SU-DHL-6 (cell line): ENCODE measurements around the gene EN2.
A peak's percentile ranks its signal among the peaks of the same experiment; 100 is the strongest.

Experiments
- H2AFZ ChIP-seq: fragments of 200-600 bp; sonication (generic); 2 replicates; pipeline ENCODE4 v1.6.1; 2014; ENCODE audit warnings: low read depth, mild to moderate bottlenecking, moderate library complexity, mixed read lengths, antibody characterized with exemption, low read length; ENCODE audit not compliant: severe bottlenecking
- H3F3A ChIP-seq: fragments of 200-600 bp; shearing (Covaris generic); 2 replicates; pipeline ENCODE4 v1.6.0; 2016; ENCODE audit warnings: antibody characterized with exemption, mild to moderate bottlenecking; ENCODE audit not compliant: insufficient read depth
- H3K27ac ChIP-seq: fragments of 200-600 bp; sonication (generic); 2 replicates; pipeline ENCODE4 v1.5.1; 2016; ENCODE audit warnings: low read depth, mild to moderate bottlenecking, low read length, moderate library complexity, mixed read lengths
- H3K27me3 ChIP-seq: fragments of 200-600 bp; sonication (generic), shearing (Covaris generic); 2 replicates; pipeline ENCODE4 v1.6.0; 2014; ENCODE audit warnings: mild to moderate bottlenecking, low read length
- H3K36me3 ChIP-seq: fragments of 200-600 bp; sonication (generic); 2 replicates; pipeline ENCODE4 v1.6.1; 2014; ENCODE audit warnings: mild to moderate bottlenecking, low read length, mixed read lengths
- H3K4me2 ChIP-seq: fragments of 300-600, 200-600 bp; shearing (Covaris generic), sonication (generic); 2 replicates; pipeline ENCODE4 v1.6.0; 2014; ENCODE audit warnings: low read length, low read depth, mild to moderate bottlenecking; ENCODE audit not compliant: poor library complexity, severe bottlenecking
- H3K4me3 ChIP-seq: fragments of 200-600 bp; sonication (generic); 2 replicates; pipeline ENCODE4 v1.5.1; 2014; ENCODE audit warnings: antibody characterized with exemption, low read length, mild to moderate bottlenecking, mixed read lengths; ENCODE audit not compliant: insufficient read depth, poor library complexity, severe bottlenecking
- H3K79me2 ChIP-seq: fragments of 200-600 bp; sonication (generic); 2 replicates; pipeline ENCODE4 v1.6.1; 2014; ENCODE audit warnings: mild to moderate bottlenecking, low read length, moderate library complexity; ENCODE audit not compliant: insufficient read depth
- H3K9ac ChIP-seq: fragments of 200-600 bp; sonication (generic); 2 replicates; pipeline ENCODE4 v1.7.0; 2014; ENCODE audit warnings: mild to moderate bottlenecking, low read length
- H3K9me2 ChIP-seq: fragments of 200-600 bp; sonication (generic); replicated peaks from 2 replicates; pipeline ENCODE4 v1.6.1; 2014; ENCODE audit warnings: low read length; ENCODE audit not compliant: insufficient read depth
- H3K9me3 ChIP-seq: fragments of 200-600 bp; sonication (generic); 2 replicates; pipeline ENCODE4 v1.6.1; 2014; ENCODE audit warnings: low read length, mixed read lengths; ENCODE audit not compliant: insufficient read depth
- H4K20me1 ChIP-seq: fragments of 200-600 bp; sonication (generic); 2 replicates; pipeline ENCODE4 v1.6.1; 2014; ENCODE audit warnings: low read depth, mild to moderate bottlenecking, antibody characterized with exemption, low read length, moderate library complexity, mixed read lengths
- CTCF ChIP-seq: fragments of 200-600 bp; sonication (generic); IDR thresholded peaks from one replicate; pipeline ENCODE4 v1.5.1; 2017; ENCODE audit warnings: antibody characterized with exemption, mild to moderate bottlenecking, low read length, moderate library complexity; ENCODE audit not compliant: insufficient read depth, poor library complexity, severe bottlenecking
- EZH2phosphoT487 ChIP-seq: fragments of 200-600 bp; sonication (generic), shearing (Covaris generic); conservative IDR thresholded peaks from 2 replicates; pipeline ENCODE4 v1.6.1; 2018; ENCODE audit warnings: mild to moderate bottlenecking, antibody characterized with exemption, low read length, moderate library complexity, mixed read lengths

Gene EN2

GRCh38 chr7:155410431-155410830, 47.5 kb upstream of the EN2 start:
- H3K9me3 ChIP-seq = no peaks in the 10 kb centered on the region
- H3K27me3 ChIP-seq = no peaks in the 10 kb centered on the region
- no peak overlapping the region for H3K27ac ChIP-seq
- H3K4me3 ChIP-seq = no peak overlapping the region
- no peaks in the 10 kb centered on the region for H3K9me2 ChIP-seq
- no peaks in the 10 kb centered on the region for H3K36me3 ChIP-seq
- no peak overlapping the region for H2AFZ ChIP-seq
- no peak overlapping the region for H3K9ac ChIP-seq
- H4K20me1 ChIP-seq = no peaks in the 10 kb centered on the region
- H3F3A ChIP-seq = no peaks in the 10 kb centered on the region
- H3K79me2 ChIP-seq = no peaks in the 10 kb centered on the region
- no peak for TF ChIP-seq EZH2phosphoT487
- no peak for TF ChIP-seq CTCF
- no peak overlapping the region for H3K4me2 ChIP-seq

GRCh38 chr7:155411718-155412415, 46.1 kb upstream of the EN2 start:
- H3F3A ChIP-seq = no peaks in the 10 kb centered on the region
- H3K27ac ChIP-seq = no peak overlapping the region
- H3K79me2 ChIP-seq = no peaks in the 10 kb centered on the region
- H3K9me2 ChIP-seq = no peaks in the 10 kb centered on the region
- H3K4me3 ChIP-seq = no peak overlapping the region
- no peak overlapping the region for H3K4me2 ChIP-seq
- H3K27me3 ChIP-seq = no peaks in the 10 kb centered on the region
- no peak overlapping the region for H3K9ac ChIP-seq
- H3K9me3 ChIP-seq = no peaks in the 10 kb centered on the region
- no peak overlapping the region for H2AFZ ChIP-seq
- H3K36me3 ChIP-seq = no peaks in the 10 kb centered on the region
- no peak for TF ChIP-seq EZH2phosphoT487
- no peak for TF ChIP-seq CTCF
- no peaks in the 10 kb centered on the region for H4K20me1 ChIP-seq

- Histone ChIP-seq H3K9me3 (no peaks in the 10 kb centered on the region), H3K9ac (no peak overlapping the region), H2AFZ (no peak overlapping the region), H3F3A (no peaks in the 10 kb centered on the region), H3K27me3 (no peaks in the 10 kb centered on the region), H3K36me3 (no peaks in the 10 kb centered on the region), H3K79me2 (no peaks in the 10 kb centered on the region), H4K20me1 (no peaks in the 10 kb centered on the region), H3K27ac (no peak overlapping the region), H3K9me2 (no peaks in the 10 kb centered on the region), H3K4me2 (no peak overlapping the region), H3K4me3 (no peak overlapping the region)
- peak; percentile 89 for TF ChIP-seq CTCF
- no peak for TF ChIP-seq EZH2phosphoT487
Measured at GRCh38 chr7:155412416-155413253, 45.3 kb upstream of the EN2 start.
